Loucy (cell line): ENCODE data around the gene EEF1A1.

Experiments used
- H2AFZ ChIP-seq: fragments of 200-600 bp; sonication (generic); 2 replicates; pipeline ENCODE4 v1.6.0; 2016; ENCODE audit warnings: antibody characterized with exemption, mild to moderate bottlenecking, low read length, moderate library complexity
- H3F3A ChIP-seq: fragments of 200-600 bp; 2 replicates; pipeline ENCODE4 v1.6.0; 2016; ENCODE audit warnings: antibody characterized with exemption, low read depth, mild to moderate bottlenecking
- H3K27me3 ChIP-seq: fragments of 200-600 bp; sonication (generic); 2 replicates; pipeline ENCODE4 v1.6.1; 2014; ENCODE audit warnings: low read length, mild to moderate bottlenecking; ENCODE audit not compliant: insufficient read depth, poor library complexity, severe bottlenecking
- H3K36me3 ChIP-seq: fragments of 200-600 bp; sonication (generic); 2 replicates; pipeline ENCODE4 v1.6.1; 2016; ENCODE audit warnings: low read length; ENCODE audit not compliant: insufficient read depth
- H3K4me1 ChIP-seq: fragments of 200-600 bp; sonication (generic); 2 replicates; pipeline ENCODE4 v1.5.1; 2014; ENCODE audit warnings: low read length, mild to moderate bottlenecking; ENCODE audit not compliant: insufficient read depth, poor library complexity, severe bottlenecking
- H3K4me2 ChIP-seq: fragments of 200-600 bp; sonication (generic); 2 replicates; pipeline ENCODE4 v1.6.0; 2014; ENCODE audit warnings: antibody characterized with exemption, low read length, low read depth, mild to moderate bottlenecking; ENCODE audit not compliant: poor library complexity, severe bottlenecking
- H3K4me3 ChIP-seq: fragments of 200-600 bp; sonication (generic); 2 replicates; pipeline ENCODE4 v1.5.1; 2014; ENCODE audit warnings: low read length, mild to moderate bottlenecking, mixed read lengths; ENCODE audit not compliant: poor library complexity, severe bottlenecking
- H3K79me2 ChIP-seq: fragments of 200-600 bp; sonication (generic); 2 replicates; pipeline ENCODE4 v1.6.1; 2014; ENCODE audit warnings: low read length; ENCODE audit not compliant: insufficient read depth
- H3K9ac ChIP-seq: fragments of 200-600 bp; sonication (generic); 2 replicates; pipeline ENCODE4 v1.6.0; 2014; ENCODE audit warnings: mild to moderate bottlenecking, low read depth, low read length, moderate library complexity; ENCODE audit not compliant: poor library complexity, severe bottlenecking
- H3K9me2 ChIP-seq: fragments of 200-600 bp; sonication (generic); replicated peaks from 2 replicates; pipeline ENCODE4 v1.6.1; 2016; ENCODE audit warnings: low read depth, low read length, mixed read lengths
- H3K9me3 ChIP-seq: fragments of 200-600 bp; sonication (generic); 2 replicates; pipeline ENCODE4 v1.6.1; 2014; ENCODE audit warnings: mild to moderate bottlenecking, antibody characterized with exemption, low read length, low read depth; ENCODE audit not compliant: insufficient read depth
- H4K20me1 ChIP-seq: fragments of 200-600 bp; sonication (generic); 2 replicates; pipeline ENCODE4 v1.6.0; 2014; ENCODE audit warnings: antibody characterized with exemption, low read length, mild to moderate bottlenecking; ENCODE audit not compliant: insufficient read depth, poor library complexity, severe bottlenecking
- CTCF ChIP-seq: fragments of 200-600 bp; sonication (generic); conservative IDR thresholded peaks from 2 replicates; pipeline ENCODE4 v1.5.1; 2014; ENCODE audit warnings: mild to moderate bottlenecking, antibody characterized with exemption, low read length
- EZH2phosphoT487 ChIP-seq: fragments of 200-600 bp; IDR thresholded peaks from 2 replicates; pipeline ENCODE4 v1.6.1; 2018; ENCODE audit warnings: antibody characterized with exemption, mild to moderate bottlenecking, moderate library complexity, borderline replicate concordance

EEF1A1 gene

GRCh38 chr6:73504160-73504559 is 16.7 kb downstream of the EEF1A1 start:
- H4K20me1 ChIP-seq, result no peaks in the 10 kb centered on the region
- no peak overlapping the region for H3K4me2 ChIP-seq
- H3K27me3 ChIP-seq, result no peaks in the 10 kb centered on the region
- H3K36me3 ChIP-seq, result peaks cover 40% of the 10 kb centered on the region; the same call in 1 of the 2 replicates
- H3K4me3 ChIP-seq, result no peak overlapping the region
- H3K9me2 ChIP-seq, result no peaks in the 10 kb centered on the region
- H3K79me2 ChIP-seq, result no peaks in the 10 kb centered on the region
- no peak for TF ChIP-seq CTCF
- no peaks in the 10 kb centered on the region for H3K4me1 ChIP-seq
- H3K9ac ChIP-seq, result no peak overlapping the region
- no peak overlapping the region for H2AFZ ChIP-seq
- H3F3A ChIP-seq, result no peaks in the 10 kb centered on the region
- H3K9me3 ChIP-seq, result no peaks in the 10 kb centered on the region

- no peaks in the 10 kb centered on the region for H3K27me3 ChIP-seq
- H2AFZ ChIP-seq, result no peak overlapping the region
- no peaks in the 10 kb centered on the region for H3K9me2 ChIP-seq
- H3K36me3 ChIP-seq, result peaks cover 49% of the 10 kb centered on the region; the same call in 1 of the 2 replicates
- no peak overlapping the region for H3K4me3 ChIP-seq
- no peaks in the 10 kb centered on the region for H3K4me1 ChIP-seq
- no peaks in the 10 kb centered on the region for H3K9me3 ChIP-seq
- no peaks in the 10 kb centered on the region for H3F3A ChIP-seq
- H3K9ac ChIP-seq, result no peak overlapping the region
- no peaks in the 10 kb centered on the region for H4K20me1 ChIP-seq
- TF ChIP-seq EZH2phosphoT487 (no peak), CTCF (no peak)
- no peak overlapping the region for H3K4me2 ChIP-seq
- H3K79me2 ChIP-seq, result no peaks in the 10 kb centered on the region
Measured at GRCh38 chr6:73503027-73503772, 17.6 kb downstream of the EEF1A1 start.

DNA sequence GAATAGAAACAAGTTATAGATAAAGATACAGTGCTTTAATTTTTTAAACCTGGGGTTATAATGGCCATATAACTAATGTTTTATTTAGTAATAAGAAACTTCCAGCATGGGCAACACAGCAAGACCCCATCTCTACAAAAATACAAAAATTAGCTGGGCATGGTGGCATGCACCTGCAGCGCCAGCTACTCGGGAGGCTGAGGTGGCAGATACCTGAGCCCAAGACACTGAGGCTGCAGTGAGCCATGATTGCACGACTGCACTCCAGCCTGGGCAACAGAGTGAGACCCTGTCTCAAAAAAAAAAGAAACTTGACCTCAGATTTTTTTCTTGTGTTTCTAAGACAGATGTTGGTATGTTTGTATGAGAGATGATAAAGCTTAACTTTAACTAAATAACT is 22.9 kb downstream of the EEF1A1 start:
- H3K36me3 ChIP-seq, result peaks cover 61% of the 10 kb centered on the region

More for the DNA sequence above, 22.9 kb downstream of the EEF1A1 start:
- Histone ChIP-seq H4K20me1 (no peaks in the 10 kb centered on the region), H3K9me2 (no peaks in the 10 kb centered on the region), H3K4me1 (no peaks in the 10 kb centered on the region), H3K27me3 (no peaks in the 10 kb centered on the region), H3K9me3 (no peaks in the 10 kb centered on the region), H3K79me2 (no peaks in the 10 kb centered on the region), H3K4me3 (no peak overlapping the region), H2AFZ (no peak overlapping the region), H3F3A (no peaks in the 10 kb centered on the region), H3K9ac (no peak overlapping the region), H3K4me2 (no peak overlapping the region)
- TF ChIP-seq EZH2phosphoT487 (no peak), CTCF (no peak)
